Bone marrow (tissue), 2 donors: Measurements from ENCODE around the gene VDAC2.
A peak's percentile ranks its signal among the peaks of the same experiment; 100 is the strongest.
"Not testable (repeated sequence)": the region's sequence is repeated elsewhere in the genome, so short reads cannot be mapped to it uniquely, and the experiment has no call there.

Source experiments
- DNase-seq, 2 donors: peaks; one replicate each; lab custom pipeline; 2025; lab: John Stamatoyannopoulos, UW

VDAC2 gene, protein sequence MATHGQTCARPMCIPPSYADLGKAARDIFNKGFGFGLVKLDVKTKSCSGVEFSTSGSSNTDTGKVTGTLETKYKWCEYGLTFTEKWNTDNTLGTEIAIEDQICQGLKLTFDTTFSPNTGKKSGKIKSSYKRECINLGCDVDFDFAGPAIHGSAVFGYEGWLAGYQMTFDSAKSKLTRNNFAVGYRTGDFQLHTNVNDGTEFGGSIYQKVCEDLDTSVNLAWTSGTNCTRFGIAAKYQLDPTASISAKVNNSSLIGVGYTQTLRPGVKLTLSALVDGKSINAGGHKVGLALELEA

DNA sequence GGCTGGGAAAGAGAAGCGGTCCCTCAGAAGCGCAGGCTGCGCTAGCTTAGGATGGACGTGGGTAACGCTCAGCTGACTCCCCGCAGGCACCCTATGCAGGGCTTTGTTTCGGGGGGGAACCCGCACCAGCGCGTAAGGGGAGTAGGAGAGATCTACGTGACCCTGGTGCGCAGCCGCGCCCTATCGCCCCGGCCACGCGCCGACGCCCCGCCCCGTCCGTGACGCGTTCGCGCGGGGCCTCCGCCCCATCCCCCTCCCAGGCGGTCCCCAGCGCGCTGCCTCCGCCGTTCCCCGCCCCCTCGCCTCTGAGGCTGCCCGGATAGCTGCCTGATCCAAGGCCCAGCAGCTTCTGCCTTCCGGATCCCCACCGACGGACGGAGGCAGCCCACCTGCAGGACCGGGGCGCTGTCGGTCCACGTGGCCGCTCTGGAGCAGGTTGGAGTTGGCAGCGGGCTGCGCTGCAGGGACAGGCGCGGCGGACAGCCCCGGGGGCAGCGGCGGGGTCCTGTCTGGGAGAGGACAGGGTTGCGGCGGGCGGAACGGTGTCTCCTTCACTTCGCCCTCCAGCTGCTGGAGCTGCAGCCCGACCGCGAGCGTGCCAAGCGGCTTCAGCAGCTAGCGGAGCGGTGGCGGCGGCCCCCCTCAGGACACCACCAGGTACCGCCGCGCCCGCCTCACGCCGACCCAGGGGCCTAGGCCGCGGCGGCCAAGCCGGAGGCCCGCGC, at the start of gene VDAC2:
Gene VDAC2 (plus strand): TSS at position 515 of the 725 bp plus-strand sequence. CDS start 363 bp downstream, outside the sequence.
- DNase-seq = peak; percentile 84 to 95

GRCh38 chr10:75165684-75166622, 44.6 kb upstream of the VDAC2 start:
- DNase-seq = peak in 1 of 2 donors; percentile 45

DNA sequence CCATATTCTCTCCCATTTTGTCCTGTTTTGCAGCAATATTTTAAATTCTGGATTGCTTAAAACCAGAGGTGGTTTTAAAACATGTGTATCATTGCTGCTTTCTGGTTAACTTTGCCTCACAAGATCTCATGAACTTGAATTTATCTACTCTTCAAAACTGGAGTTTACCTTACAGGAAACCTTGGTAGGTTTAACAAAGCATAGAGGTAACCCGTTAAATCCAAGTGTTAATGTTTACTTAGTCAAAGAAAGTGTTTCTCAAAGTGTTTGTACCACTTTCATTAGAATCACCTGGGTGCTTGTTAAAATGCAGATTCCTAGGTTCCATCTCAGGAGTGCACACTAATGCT, 44.0 kb upstream of the VDAC2 start:
- DNase-seq = no peak

- DNase-seq = no peak
Observed at GRCh38 chr10:75168275-75168674, 42.3 kb upstream of the VDAC2 start.

DNA sequence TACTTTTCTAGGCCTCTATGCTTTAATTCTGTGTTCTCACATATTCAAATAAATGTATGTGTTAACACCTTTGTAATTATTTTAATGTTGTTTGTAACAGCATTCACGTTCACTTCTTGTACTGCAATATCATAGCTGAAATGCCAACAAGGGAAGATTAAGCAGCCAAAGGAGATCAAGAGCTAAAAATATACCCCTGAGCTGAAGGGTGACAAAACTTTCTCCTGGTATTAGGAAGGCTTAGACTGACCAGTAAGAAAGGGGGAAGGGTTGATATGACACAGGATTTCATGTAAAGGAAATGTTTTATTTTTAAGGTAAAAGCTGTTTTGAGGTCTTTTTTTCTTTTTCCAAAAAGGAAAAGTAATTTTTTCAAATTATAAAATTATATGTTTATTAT, 40.4 kb upstream of the VDAC2 start:
- DNase-seq = no peak

DNA sequence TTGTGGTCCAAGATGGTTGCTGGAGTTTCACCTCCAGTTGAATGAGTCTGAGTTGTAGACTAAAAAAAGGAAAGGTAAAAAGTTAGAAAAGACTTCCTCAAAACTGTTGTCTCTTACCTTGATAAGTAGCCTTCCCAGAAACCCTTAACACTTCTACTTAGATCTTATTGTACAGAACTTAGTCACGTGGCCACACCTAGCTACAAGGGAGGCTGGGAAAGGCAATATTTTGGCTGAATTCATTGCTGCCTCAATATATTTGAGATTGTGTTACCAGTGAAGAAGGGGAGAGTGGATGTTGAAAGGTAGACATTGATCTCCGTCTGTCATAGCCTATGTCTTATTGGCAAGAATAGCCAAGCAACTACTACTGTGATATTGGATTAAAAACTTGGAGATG, 35.5 kb upstream of the VDAC2 start:
- no peak for DNase-seq

DNA sequence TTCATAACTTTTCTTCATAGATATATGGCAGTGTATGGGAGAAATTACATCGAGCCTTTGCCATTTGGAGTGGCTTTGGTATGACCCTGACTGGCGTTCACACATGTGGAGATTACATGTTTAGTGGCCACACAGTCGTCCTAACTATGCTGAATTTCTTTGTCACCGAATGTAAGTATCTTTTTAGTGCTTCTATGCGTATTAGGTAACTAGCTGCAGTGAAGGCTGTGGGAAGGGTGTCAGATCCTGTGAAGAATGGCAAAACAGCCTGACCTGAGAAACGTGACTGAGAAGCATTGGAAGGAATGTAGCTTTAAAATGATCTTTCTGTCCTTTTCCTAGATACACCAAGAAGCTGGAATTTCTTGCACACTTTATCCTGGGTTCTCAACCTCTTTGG, 34.5 kb upstream of the VDAC2 start:
- no peak for DNase-seq

DNA sequence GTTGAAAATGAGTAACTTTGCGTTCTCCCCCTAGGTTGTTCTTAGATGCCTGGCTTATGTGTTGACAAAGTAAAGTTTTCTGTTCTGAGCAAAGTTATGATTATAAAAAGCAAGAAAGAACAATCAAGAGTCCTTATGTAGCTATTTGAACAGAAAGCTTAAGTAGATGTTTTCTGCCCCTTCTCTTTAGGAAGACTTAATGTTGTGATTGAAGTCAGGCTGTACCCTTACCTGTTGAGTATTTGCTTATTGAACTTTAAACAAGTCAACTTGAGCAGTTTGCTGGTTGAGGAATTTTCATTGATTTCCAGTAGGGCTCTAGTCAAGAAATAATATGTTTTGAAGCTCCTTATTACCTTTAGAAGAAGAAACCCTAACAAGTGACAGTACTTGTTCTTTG, 33.9 kb upstream of the VDAC2 start:
- DNase-seq = no peak

DNA sequence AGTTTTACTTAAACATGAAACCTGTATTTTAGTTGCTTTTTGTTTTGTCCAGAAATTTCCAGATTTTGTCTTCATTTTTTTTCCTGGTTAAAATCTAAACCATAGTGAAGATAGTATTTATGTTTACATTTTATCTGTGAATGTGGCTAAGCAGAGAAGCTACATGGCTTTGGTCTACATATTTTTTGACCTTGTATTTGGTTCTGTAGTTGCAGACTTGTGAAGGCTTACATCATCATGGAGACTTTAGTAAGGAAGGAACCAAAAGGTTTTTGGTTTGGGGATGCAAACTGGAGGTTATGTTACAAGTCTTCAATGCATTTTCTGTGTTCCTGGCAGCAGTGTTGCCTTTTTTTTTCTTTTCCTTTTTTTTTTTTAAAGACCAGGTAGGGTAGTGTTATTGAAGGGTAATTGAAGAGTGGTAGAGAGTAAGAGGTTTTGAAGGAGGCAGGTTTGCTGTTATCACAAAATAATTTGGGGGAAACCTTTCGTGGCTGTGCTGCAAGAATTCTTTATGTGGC, 30.9 kb upstream of the VDAC2 start:
- no peak for DNase-seq

DNA sequence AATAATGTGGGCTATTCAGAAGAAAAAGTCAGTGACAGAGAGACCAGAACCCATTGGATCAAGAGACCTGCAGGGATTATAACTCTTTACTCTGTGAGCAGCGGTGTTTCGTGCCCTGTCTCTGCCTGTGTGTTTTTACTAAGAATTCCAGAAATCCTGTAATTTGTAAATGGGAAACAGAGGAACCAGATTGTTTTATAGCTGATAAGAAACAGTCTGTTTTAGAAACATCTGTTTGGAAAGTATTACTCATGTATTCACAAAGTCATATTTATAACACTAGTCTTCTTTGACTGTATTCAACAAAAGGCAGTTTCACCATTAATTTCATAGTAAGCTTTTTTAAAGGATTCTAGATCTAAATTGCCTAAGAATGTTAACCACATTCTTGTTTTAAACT, 30.0 kb upstream of the VDAC2 start:
- DNase-seq = no peak

GRCh38 chr10:75181073-75181472, 29.5 kb upstream of the VDAC2 start:
- DNase-seq = no peak

DNA sequence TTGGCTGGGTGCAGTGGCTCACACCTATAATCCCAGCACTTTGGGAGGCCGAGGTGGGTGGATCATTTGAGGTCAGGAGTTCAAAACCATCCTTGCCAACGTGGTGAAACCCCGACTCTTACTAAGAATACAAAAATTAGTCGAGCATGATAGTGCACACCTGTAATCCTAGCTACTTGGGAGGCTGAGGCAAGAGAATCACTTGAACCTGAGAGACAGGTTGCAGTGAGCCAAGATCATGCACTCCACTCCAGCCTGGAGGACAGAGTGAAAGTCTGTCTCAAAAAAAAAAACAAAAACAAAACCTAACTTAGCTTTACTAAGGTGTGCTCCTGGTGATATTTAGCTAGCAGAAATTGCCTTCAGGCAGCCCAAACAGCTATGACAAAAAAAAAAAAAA, 24.3 kb upstream of the VDAC2 start:
- DNase-seq = no peak

DNA sequence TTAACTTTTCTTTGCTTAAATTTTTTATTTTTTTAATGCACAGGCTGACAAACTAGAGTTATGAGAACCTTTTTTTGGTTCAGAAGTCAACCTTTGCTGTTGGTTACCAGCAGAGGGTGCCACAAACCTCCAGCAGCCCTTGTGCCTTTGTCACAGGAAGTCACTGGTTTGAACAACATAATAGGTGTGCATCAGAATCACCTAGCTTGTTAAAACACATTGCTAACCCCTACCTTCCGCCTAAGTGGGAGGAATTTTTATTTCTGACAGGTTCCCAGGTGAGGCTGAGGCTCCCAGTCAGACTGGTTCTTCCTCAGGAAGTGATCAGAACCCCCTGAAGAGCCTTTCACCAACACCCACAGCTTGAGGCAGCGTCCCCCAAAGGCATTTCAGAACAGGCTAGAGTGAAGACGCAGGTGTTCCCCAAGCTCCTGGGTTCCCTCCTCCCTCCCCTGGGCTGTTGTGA, 22.6 kb upstream of the VDAC2 start:
- DNase-seq = peak in 1 of 2 donors; percentile 43

GRCh38 chr10:75188522-75188921, 22.1 kb upstream of the VDAC2 start:
- not testable (repeated sequence) for DNase-seq

GRCh38 chr10:75189266-75190096, 21.1 kb upstream of the VDAC2 start:
- no peak for DNase-seq

DNA sequence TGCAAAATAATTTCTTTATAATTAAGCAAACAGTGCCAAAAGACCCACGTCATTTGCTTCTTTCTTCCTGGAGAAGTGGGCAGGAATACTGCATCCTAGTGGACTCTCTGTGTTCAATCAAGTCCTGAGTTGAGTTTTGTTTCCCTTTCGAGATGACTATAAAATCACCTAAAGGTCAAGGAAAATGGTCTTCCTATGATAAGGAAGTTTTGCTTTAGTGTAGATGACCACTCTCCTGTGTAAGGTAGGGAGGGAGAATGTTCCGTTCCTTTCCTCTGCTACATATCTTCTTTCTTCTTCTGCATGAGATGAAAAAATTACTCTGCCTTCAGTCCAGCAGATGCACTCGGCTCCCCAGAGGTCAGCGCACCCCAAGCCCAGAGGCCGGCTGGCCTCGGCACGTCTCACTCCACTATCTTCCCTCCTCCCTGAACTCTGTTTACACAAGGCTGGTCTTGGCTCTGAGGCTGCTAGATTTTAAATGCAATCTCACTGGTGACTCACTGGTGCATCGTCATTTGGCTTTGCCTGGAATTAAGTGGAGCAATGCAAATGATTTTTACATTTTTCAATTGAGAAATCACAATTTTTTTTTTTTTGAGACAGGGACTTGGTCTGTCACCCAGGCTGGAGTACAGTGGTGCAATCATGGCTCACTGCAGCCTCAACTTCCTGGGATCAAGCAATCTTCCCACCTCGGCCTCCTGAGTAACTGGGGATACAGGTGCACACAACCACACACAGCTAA, 18.6 kb upstream of the VDAC2 start:
- peak in 1 of 2 donors; percentile 17 for DNase-seq

DNA sequence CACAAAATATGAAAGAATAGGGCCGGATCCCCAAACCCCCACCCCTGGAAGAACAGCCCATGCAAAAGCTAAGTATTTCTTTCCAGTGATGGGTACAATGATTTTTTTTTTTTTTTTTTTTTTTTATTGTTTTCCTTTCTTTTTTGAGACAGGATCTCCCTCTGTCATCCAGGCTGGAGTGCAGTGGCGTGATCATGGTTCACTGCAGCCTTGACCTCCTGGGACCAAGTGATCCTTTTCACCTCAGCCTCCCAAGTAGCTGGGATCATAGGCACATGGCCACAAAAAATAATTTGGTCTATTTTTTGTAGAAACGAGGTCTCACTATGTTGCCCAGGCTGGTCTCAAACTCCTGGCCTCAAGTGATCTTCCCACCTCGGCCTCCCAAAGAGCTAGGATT, 16.0 kb upstream of the VDAC2 start:
- not testable (repeated sequence) for DNase-seq

DNA sequence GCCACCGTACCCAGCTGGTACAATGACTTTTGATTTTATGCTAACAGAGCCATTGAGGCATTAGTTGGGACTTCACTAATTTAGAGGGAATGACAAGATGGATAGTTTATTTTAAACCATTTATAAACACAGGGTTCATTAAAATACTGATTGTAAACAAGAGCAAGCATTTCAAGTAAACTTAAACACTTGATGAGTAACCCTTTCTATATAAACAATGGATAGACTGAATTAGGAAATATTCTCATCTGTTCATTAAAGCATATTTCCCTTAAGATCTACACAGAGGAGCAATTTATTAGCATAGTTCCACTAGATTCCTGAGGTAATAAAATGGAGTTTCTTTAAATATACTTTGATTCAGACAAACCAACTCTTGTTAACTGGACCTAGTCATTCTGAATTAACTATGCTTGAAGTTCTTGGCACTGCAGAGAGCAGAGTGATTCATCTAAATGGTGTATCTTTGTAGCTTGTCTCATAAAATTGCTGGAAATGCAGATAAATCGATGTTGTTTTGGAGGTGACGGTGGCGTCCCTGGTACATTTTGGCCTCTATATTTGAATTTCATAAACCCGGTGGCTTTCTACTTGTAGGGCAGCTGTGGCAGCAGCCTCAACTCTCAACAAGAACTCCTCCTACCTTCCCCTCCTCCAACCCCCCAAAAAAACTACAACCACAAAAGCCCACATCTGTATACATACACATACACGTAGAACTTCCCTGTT, 15.4 kb upstream of the VDAC2 start:
- no peak for DNase-seq

DNA sequence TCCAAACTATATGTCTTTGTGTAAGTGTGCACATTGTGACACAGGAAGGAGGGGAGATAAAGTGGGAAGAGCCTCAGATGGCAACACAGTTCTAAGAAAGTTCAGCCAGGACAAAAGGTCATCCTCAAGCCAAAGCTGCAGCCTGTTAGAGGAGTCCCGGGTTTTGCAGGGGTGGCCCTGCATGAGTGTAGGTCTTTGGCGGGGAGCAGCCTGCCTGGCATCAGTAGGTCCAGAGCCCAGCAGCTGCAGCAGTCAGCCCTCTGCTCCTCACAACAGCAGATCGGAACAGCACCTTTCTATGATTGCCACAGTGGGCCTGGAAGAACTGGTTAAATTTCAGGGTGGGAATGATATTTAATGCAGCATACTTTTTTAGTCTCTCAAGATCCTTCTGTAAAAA, 13.5 kb upstream of the VDAC2 start:
- DNase-seq = no peak

GRCh38 chr10:75197906-75198305, 12.7 kb upstream of the VDAC2 start:
- DNase-seq = no peak
